ENCODE results near the gene ECI1. TPM values are rescaled to one million over a fixed set of nuclear protein-coding genes. Genes with fewer than 3 reads are reported as not detected.
"Not testable (repeated sequence)": the region's sequence is repeated elsewhere in the genome, so short reads cannot be mapped to it uniquely, and the experiment has no call there.

The ECI1 gene
- total RNA-seq, 2 donors from 2014 or later: 109 to 134 TPM

DNA sequence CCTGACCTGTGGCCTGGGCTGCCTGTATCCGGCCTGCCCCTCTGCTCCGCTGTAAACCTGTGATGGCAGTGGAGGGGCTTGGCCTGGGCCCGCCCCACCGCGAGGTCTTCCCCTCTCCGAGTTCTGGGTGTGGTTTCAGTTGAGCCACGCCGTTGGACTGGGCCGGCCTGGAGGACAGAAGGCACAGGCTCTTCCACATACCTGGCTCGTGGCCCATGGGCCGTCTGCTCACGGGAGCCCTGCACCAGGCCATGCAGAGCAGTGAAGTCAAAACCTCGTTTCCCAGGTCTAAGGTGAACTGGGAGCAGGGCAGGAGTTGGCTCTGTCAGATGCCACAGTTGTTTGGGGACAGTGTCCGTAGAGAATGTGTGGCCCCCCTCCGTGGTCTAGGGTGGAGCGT, 22.1 kb upstream of the ECI1 start:
- Histone ChIP-seq H3K9ac (ENCODE audit: low read depth in 2 of 2, low read length in 2 of 2) (no peak overlapping the region), H3K4me1 (peaks cover 9% of the 10 kb centered on the region), H3K36me3 (no peaks in the 10 kb centered on the region), H3K4me3 (no peak overlapping the region), H3K9me3 (no peaks in the 10 kb centered on the region), H3K27me3 (no peaks in the 10 kb centered on the region), H3K27ac (no peak overlapping the region)
- intact Hi-C loops (cut with DNase I): no loop called here
- no peak for TF ChIP-seq CTCF (IDR thresholded peaks at IDR 0.05)
- DNase-seq: no peak

DNA sequence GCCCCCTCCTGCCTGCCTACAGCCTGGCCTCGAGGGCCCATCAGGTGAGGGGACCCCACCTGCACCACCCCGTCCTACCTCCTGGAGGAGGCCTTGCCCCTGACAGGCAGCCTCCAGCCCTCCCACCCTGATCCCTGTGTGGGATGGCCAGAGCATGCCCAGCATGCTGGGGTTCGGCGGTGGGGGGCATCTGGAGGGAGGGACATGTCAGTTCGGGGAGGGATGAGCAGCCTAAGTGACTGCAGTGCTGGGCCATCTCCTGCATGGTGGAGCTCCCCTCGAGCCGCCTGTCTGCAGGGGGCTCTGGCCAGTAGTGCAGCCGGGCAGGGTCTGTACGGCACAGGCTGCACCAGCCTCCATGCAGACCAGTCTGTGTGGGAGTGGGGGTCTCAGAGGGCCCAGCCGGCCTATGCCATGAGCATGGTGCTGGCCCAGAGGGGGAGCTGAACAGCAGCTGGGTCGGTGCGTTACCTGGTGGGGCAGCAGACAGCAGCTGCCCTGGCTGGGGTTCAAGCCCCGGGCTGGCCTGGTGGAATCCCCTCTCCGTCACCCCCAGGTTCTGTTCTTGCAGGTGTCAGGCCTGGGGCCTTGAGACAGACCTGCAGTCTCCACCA, 20.6 kb upstream of the ECI1 start:
- H3K9ac ChIP-seq (ENCODE audit: low read depth in 2 of 2, low read length in 2 of 2): no peak overlapping the region
- intact Hi-C loops (cut with DNase I): no loop called here

DNA sequence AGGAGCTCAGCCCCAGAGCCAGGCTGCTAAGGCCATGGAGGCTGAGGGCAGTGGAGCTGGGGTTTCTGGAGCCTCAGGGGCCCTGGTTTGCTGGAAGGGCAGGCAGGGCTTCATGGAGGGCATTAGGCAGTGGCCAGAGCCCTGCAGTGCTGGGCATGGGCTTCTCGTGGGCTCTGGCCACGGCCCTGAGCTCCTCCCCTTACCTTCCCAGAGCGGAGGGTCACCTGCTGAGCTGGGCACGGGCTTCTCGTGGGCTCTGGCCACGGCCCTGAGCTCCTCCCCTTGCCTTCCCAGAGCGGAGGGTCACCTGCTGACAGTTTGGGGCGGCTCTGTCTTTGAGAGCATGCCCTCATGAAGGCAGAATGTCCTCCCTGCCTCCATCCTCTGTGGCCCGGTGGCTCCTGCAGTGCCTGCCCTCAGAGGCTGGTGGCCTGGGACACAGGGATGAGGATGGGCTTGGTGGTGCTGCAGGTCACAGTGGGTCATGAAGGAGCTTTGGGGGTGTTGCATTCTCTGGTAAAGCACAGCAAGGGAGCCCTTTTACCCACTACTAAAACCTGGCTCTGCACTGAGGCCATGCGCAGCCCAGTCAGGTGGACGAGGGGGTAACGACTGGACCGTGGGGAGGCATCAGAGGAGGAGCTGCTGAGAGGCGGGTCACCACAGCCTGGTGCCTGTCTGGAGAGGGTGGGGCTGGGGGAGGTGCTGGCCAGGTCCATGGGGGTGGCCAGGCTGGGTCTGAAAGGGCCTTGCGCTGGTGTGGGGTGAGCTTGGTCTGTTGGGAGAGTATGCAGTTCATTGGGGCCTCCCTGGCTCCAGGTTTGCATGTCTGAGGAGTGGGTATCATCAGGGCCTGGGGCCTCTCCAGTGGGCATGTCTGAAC, 19.4 kb upstream of the ECI1 start:
- no peak for TF ChIP-seq CTCF (IDR thresholded peaks at IDR 0.05)
- Histone ChIP-seq H3K4me1 (peaks cover 9% of the 10 kb centered on the region), H3K36me3 (no peaks in the 10 kb centered on the region), H3K9me3 (no peaks in the 10 kb centered on the region), H3K27ac (no peak overlapping the region), H3K9ac (ENCODE audit: low read depth in 2 of 2, low read length in 2 of 2) (no peak overlapping the region), H3K4me3 (no peak overlapping the region), H3K27me3 (no peaks in the 10 kb centered on the region)
- intact Hi-C loops (cut with DNase I): no loop called here
- DNase-seq: no peak

More for the DNA sequence above, 20.6 kb upstream of the ECI1 start:
- Histone ChIP-seq H3K4me3 (no peak overlapping the region), H3K9me3 (no peaks in the 10 kb centered on the region), H3K27ac (no peak overlapping the region), H3K27me3 (no peaks in the 10 kb centered on the region), H3K36me3 (no peaks in the 10 kb centered on the region), H3K4me1 (peaks cover 9% of the 10 kb centered on the region)
- TF ChIP-seq CTCF (IDR thresholded peaks at IDR 0.05): no peak
- DNase-seq: no peak

- no peak overlapping the region for H3K4me3 ChIP-seq
- H3K9me3 ChIP-seq: no peaks in the 10 kb centered on the region
- H3K36me3 ChIP-seq: no peaks in the 10 kb centered on the region
- H3K27ac ChIP-seq: no peak overlapping the region
- peaks cover 9% of the 10 kb centered on the region for H3K4me1 ChIP-seq
- TF ChIP-seq CTCF (IDR thresholded peaks at IDR 0.05): no peak
- DNase-seq: no peak
- H3K27me3 ChIP-seq: no peaks in the 10 kb centered on the region
- H3K9ac ChIP-seq (ENCODE audit: low read depth in 2 of 2, low read length in 2 of 2): no peak overlapping the region
- intact Hi-C loops (cut with DNase I): no loop called here
These were observed 18.7 kb upstream of the ECI1 start for GRCh38 chr16:2270070-2270462.

- intact Hi-C loops (cut with DNase I): no loop called here
- Histone ChIP-seq H3K4me1 (peaks cover 9% of the 10 kb centered on the region), H3K27me3 (no peaks in the 10 kb centered on the region), H3K4me3 (peak within 1 kb of the TSS; percentile 95), H3K36me3 (no peaks in the 10 kb centered on the region), H3K27ac (peak within 1 kb of the TSS; percentile 87), H3K9ac (ENCODE audit: low read depth in 2 of 2, low read length in 2 of 2) (peak within 1 kb of the TSS; percentile 84 to 91), H3K9me3 (no peaks in the 10 kb centered on the region)
- no peak for TF ChIP-seq CTCF (IDR thresholded peaks at IDR 0.05)
- peak; percentile 96 for DNase-seq
These were observed 16.7 kb upstream of the ECI1 start, which contains the start of gene RNPS1 for GRCh38 chr16:2267913-2268666. RNPS1 (minus strand) TSS chr16:2268126; CDS start chr16:2264643, 3,483 bp downstream.

GRCh38 chr16:2267505-2267912, 16.1 kb upstream of the ECI1 start:
- Histone ChIP-seq H3K27ac (peak overlapping the region; percentile 87), H3K9ac (ENCODE audit: low read depth in 2 of 2, low read length in 2 of 2) (peak overlapping the region; percentile 34 to 91), H3K4me3 (peak overlapping the region; percentile 95)
- intact Hi-C loops (cut with DNase I); DNase-seq; H3K9me3 ChIP-seq; H3K36me3 ChIP-seq; H3K4me1 ChIP-seq; H3K27me3 ChIP-seq: not testable (repeated sequence)

- Histone ChIP-seq H3K4me3 (peak overlapping the region; percentile 95), H3K27ac (peak overlapping the region; percentile 87), H3K9ac (ENCODE audit: low read depth in 2 of 2, low read length in 2 of 2) (peak overlapping the region; percentile 34 to 91)
- intact Hi-C loops (cut with DNase I); H3K4me1 ChIP-seq; DNase-seq; H3K9me3 ChIP-seq; H3K27me3 ChIP-seq; H3K36me3 ChIP-seq: not testable (repeated sequence)
These were observed 15.5 kb upstream of the ECI1 start for GRCh38 chr16:2266887-2267286.

DNA sequence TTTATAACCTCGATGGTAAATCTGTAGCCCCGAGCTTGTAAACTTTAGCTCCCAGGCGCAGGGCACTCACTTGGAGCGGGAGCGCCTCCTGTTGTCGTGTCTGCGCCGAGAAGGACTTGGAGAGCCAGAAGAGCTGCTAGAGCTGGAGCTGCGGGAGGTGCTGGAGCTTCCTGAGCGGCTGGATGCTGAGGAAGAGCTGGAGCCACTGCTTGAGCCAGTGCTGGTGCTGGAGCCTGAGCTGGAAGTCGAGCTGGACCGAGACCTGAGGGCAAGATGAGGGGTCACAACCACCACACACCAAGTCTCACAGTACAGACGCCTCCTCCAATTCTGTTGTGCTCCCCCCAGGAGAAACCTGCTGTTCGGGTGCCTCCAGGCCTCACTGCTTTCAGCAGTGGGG, 11.6 kb upstream of the ECI1 start:
- H3K9ac ChIP-seq (ENCODE audit: low read depth in 2 of 2, low read length in 2 of 2); H3K9me3 ChIP-seq; intact Hi-C loops (cut with DNase I); DNase-seq; H3K27me3 ChIP-seq; H3K4me3 ChIP-seq; H3K27ac ChIP-seq; H3K4me1 ChIP-seq: not testable (repeated sequence)
- peaks cover 12% of the 10 kb centered on the region for H3K36me3 ChIP-seq
